ENCODE measurements around the gene MBD4.

The MBD4 gene

DNA sequence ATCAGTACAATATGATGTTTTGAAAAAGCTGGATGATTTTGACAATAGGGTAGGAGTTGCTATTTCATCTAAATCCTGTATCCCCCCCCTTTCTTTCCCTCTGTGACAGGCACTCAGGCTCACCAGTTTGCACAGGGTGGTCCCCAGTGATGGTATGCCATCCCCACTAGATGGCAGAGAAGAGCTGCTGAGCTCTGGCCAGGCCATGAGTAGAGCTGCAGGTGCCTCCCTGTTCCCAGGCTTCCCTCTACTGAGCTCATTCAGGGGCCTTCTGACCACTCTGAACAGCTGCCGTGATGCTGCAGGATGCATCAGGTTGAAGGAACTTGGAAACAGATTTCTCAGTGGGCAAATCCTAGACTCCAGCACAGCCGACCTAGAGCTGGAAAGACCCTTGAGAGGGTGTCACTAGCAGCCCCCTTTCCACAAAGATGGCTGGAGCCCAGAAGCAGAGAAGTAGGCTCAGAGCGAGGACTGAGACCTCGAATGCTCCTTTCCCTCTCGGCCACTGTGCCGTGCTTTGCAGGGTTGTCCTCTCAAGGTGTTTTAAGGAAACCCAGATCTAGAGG is 56.4 kb downstream of the MBD4 start:
- no peak overlapping the region for H3K27ac Mint-ChIP-seq
- peaks cover 17% of the 10 kb centered on the region for H3K36me3 Mint-ChIP-seq (ENCODE audit: low read depth)
- no peaks in the 10 kb centered on the region for H3K9me3 Mint-ChIP-seq
- H3K4me1 Mint-ChIP-seq (ENCODE audit: low read depth), result peaks cover 2% of the 10 kb centered on the region
- H3K27me3 Mint-ChIP-seq (ENCODE audit: low read depth), result no peaks in the 10 kb centered on the region
- H3K4me3 Mint-ChIP-seq, result no peak overlapping the region

- no peak overlapping the region for H3K27ac Mint-ChIP-seq
- peaks cover 8% of the 10 kb centered on the region for H3K36me3 Mint-ChIP-seq (ENCODE audit: low read depth)
- H3K27me3 Mint-ChIP-seq (ENCODE audit: low read depth), result no peaks in the 10 kb centered on the region
- H3K4me1 Mint-ChIP-seq (ENCODE audit: low read depth), result peaks cover 2% of the 10 kb centered on the region
- no peak overlapping the region for H3K4me3 Mint-ChIP-seq
- no peaks in the 10 kb centered on the region for H3K9me3 Mint-ChIP-seq
These were observed 57.4 kb downstream of the MBD4 start for GRCh38 chr3:129382366-129382765.

Measured in T-helper 1 cell treated with Interleukin-12 subunit alpha and Interleukin-12 subunit beta and Interleukin-4 antibody, amounts not matched to agents 30 μg/mL and 1 μg/mL, for 36 hours (primary cell).